ENCODE results near the gene BTD.

GRCh38 chr3:15676259-15676658 is 74.7 kb downstream of the BTD start:
- TF ChIP-seq POLR2A (IDR thresholded peaks at IDR 0.05) (no peak), EP300 (IDR thresholded peaks at IDR 0.05) (no peak)
- TF ChIP-seq, protein P1, sequence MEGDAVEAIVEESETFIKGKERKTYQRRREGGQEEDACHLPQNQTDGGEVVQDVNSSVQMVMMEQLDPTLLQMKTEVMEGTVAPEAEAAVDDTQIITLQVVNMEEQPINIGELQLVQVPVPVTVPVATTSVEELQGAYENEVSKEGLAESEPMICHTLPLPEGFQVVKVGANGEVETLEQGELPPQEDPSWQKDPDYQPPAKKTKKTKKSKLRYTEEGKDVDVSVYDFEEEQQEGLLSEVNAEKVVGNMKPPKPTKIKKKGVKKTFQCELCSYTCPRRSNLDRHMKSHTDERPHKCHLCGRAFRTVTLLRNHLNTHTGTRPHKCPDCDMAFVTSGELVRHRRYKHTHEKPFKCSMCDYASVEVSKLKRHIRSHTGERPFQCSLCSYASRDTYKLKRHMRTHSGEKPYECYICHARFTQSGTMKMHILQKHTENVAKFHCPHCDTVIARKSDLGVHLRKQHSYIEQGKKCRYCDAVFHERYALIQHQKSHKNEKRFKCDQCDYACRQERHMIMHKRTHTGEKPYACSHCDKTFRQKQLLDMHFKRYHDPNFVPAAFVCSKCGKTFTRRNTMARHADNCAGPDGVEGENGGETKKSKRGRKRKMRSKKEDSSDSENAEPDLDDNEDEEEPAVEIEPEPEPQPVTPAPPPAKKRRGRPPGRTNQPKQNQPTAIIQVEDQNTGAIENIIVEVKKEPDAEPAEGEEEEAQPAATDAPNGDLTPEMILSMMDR (IDR thresholded peaks at IDR 0.05): no peak

All from ovary (tissue), 3 donors.